Fibroblast of the aortic adventitia (primary cell): Measurements from ENCODE around the gene ENPP3. TPM values are rescaled to one million over a fixed set of nuclear protein-coding genes. Genes with fewer than 3 reads are reported as not detected.

Experiments
- DNase-seq: peaks from one replicate; pipeline ENCODE4 v3.0.0-alpha.2; 2010; ENCODE audit warnings: low read depth
- H3K4me3 ChIP-seq: 2 replicates; pipeline ENCODE4 v1.5.1; 2011; ENCODE audit warnings: low read depth, mild to moderate bottlenecking, control low read depth, low read length, moderate library complexity
- CTCF ChIP-seq: IDR thresholded peaks from 2 replicates; pipeline ENCODE4 v1.5.1; 2011; ENCODE audit warnings: mild to moderate bottlenecking, low read length, control low read depth, inconsistent platforms; ENCODE audit not compliant: insufficient read depth
- total RNA-seq: library from RNA; depleted of rRNA; stranded (reverse); fragments of >200 nt; gene quantifications from 2 replicates; pipeline ENCODE4 v1.2.3, GENCODE V29; 2012; ENCODE audit warnings: low replicate concordance

The ENPP3 gene
- total RNA-seq, 1 donor: not detected

- TF ChIP-seq CTCF: no peak
- H3K4me3 ChIP-seq: no peak overlapping the region
- DNase-seq: no peak
These were observed 132.5 kb downstream of the ENPP3 start for GRCh38 chr6:131769385-131770141.

- TF ChIP-seq CTCF: no peak
- no peak overlapping the region for H3K4me3 ChIP-seq
- no peak for DNase-seq
These were observed 133.7 kb downstream of the ENPP3 start for GRCh38 chr6:131770776-131771175.

DNA sequence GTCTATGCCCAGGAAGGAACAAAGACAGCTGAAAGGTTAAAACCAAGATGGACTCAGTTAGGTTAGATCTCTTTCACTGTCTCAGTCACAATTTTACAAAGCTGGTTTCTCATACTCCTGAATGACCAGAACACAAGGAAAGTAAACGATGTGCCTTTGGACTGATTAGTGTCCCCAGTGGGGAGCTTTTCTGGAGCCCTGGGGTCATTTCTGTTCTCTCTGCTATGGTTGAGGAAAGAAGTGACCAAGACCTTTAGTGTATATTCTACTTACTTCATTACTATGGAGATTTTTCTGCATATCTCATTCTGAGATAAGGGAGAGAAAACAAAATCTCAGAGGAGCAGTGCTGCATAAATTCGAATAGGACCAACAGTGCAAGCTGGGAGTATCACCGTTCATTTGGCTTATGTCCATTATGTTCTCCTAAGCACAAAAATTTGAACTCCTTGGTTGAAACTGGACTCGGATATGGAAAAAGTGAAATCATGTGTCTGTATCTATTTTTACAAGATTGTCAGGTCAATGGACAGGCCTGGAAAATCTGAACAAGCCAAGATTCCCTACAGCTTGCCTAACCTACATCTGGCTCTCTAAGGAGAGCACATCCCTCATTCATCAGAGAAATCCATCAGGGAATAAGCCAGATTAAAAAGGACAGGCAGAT lies 136.3 kb downstream of the ENPP3 start:
- no peak for TF ChIP-seq CTCF
- peak; percentile 27 for DNase-seq

GRCh38 chr6:131775886-131776285 lies 138.8 kb downstream of the ENPP3 start:
- no peak overlapping the region for H3K4me3 ChIP-seq
- TF ChIP-seq CTCF: no peak
- DNase-seq: no peak

More for the DNA sequence above, 136.3 kb downstream of the ENPP3 start:
- H3K4me3 ChIP-seq: no peak overlapping the region

DNA sequence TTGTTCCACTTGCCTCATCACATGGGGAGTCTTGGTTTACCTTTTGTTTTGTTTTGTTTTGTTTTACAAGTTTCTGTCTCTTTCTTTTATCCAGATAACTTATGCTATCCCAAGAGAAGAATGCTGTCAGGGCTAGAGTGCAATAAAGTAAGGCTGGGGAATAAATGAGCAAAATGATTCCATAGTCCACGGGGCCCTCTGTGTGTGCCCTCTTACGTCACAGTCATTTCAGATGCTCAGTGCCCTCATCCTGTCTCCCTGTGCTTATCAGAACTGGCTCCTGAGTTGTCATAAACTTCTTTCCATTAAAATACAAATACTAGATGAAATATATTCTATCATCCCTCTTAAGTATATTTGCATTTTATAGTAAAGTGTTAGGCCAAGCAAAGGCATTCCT lies 139.9 kb downstream of the ENPP3 start:
- H3K4me3 ChIP-seq: no peak overlapping the region
- no peak for DNase-seq
- no peak for TF ChIP-seq CTCF

DNA sequence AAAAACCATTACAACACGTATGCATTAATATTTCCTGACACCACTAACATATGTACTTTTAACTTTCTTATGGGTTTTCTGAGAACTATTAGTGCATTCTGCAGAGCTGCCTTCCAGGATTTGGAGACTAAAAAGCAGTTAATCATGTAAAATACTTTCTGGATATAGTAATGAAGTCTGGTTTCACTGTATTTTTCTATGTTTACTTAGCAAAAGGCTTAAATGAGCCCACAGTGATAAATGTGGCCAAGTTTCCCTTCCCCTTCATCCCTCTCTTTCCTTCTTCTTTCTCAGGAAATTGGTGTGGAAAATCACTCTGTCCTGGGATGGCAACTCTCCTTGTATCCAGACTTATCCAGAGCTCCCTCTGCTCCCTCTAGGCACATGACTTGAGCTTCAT lies 141.1 kb downstream of the ENPP3 start:
- DNase-seq: no peak
- no peak overlapping the region for H3K4me3 ChIP-seq
- no peak for TF ChIP-seq CTCF
